Umbilical cord (tissue), 2 donors: ENCODE measurements around the gene WHRN. TPM values are rescaled to one million over a fixed set of nuclear protein-coding genes. Genes with fewer than 3 reads are reported as not detected.

Experiments used
- DNase-seq: peaks from one replicate; pipeline ENCODE4 v3.0.0-alpha.2; 2015; ENCODE audit warnings: low spot score
- total RNA-seq: library from RNA; depleted of rRNA; stranded (reverse); fragments of >200 nt; gene quantifications from one replicate; pipeline ENCODE4 v1.2.3, GENCODE V29; 2014; ENCODE audit warnings: low replicate concordance; ENCODE audit not compliant: insufficient read depth

The WHRN gene
- total RNA-seq, 1 donor from 2014 or later, result 3.1 TPM

- DNase-seq, result peak; percentile 38
Measured at GRCh38 chr9:114472765-114473446, 32.4 kb downstream of the WHRN start.

GRCh38 chr9:114471157-114471556 is 34.1 kb downstream of the WHRN start:
- no peak for DNase-seq

- DNase-seq, result no peak
Measured at GRCh38 chr9:114470581-114470980, 34.7 kb downstream of the WHRN start.

- no peak for DNase-seq
Measured at GRCh38 chr9:114470121-114470520, 35.2 kb downstream of the WHRN start.

- no peak for DNase-seq
Measured at GRCh38 chr9:114469091-114469853, 36.0 kb downstream of the WHRN start.

- DNase-seq, result no peak
Measured at GRCh38 chr9:114467910-114468309, 37.4 kb downstream of the WHRN start.

- no peak for DNase-seq
Measured at GRCh38 chr9:114467226-114467750, 38.0 kb downstream of the WHRN start.

GRCh38 chr9:114465906-114466900 is 39.1 kb downstream of the WHRN start:
- no peak for DNase-seq

- DNase-seq, result no peak
Measured at GRCh38 chr9:114465417-114465816, 39.9 kb downstream of the WHRN start.

- DNase-seq, result no peak
Measured at GRCh38 chr9:114464281-114465051, 40.8 kb downstream of the WHRN start.

GRCh38 chr9:114462791-114463190 is 42.5 kb downstream of the WHRN start:
- DNase-seq, result no peak

- no peak for DNase-seq
Measured at GRCh38 chr9:114461468-114461867, 43.8 kb downstream of the WHRN start.

GRCh38 chr9:114460513-114461199 is 44.6 kb downstream of the WHRN start:
- DNase-seq, result no peak

- no peak for DNase-seq
Measured at GRCh38 chr9:114459464-114459863, 45.8 kb downstream of the WHRN start.

GRCh38 chr9:114456929-114457328 is 48.3 kb downstream of the WHRN start:
- DNase-seq, result no peak

GRCh38 chr9:114454652-114455051 is 50.6 kb downstream of the WHRN start:
- no peak for DNase-seq

- DNase-seq, result no peak
Measured at GRCh38 chr9:114452219-114453165, 52.8 kb downstream of the WHRN start.

- DNase-seq, result no peak
Measured at GRCh38 chr9:114451707-114452031, 53.6 kb downstream of the WHRN start.
